Measurements from ENCODE around the gene UBE2L3.
"Not testable (repeated sequence)": the region's sequence is repeated elsewhere in the genome, so short reads cannot be mapped to it uniquely, and the experiment has no call there.

UBE2L3 gene

GRCh38 chr22:21567456-21568346, at the start of gene UBE2L3:
Gene UBE2L3 (plus strand): TSS chr22:21567714. CDS start chr22:21567745, 31 bp downstream.
- DNase-seq = peak; percentile 85 to 86

DNA sequence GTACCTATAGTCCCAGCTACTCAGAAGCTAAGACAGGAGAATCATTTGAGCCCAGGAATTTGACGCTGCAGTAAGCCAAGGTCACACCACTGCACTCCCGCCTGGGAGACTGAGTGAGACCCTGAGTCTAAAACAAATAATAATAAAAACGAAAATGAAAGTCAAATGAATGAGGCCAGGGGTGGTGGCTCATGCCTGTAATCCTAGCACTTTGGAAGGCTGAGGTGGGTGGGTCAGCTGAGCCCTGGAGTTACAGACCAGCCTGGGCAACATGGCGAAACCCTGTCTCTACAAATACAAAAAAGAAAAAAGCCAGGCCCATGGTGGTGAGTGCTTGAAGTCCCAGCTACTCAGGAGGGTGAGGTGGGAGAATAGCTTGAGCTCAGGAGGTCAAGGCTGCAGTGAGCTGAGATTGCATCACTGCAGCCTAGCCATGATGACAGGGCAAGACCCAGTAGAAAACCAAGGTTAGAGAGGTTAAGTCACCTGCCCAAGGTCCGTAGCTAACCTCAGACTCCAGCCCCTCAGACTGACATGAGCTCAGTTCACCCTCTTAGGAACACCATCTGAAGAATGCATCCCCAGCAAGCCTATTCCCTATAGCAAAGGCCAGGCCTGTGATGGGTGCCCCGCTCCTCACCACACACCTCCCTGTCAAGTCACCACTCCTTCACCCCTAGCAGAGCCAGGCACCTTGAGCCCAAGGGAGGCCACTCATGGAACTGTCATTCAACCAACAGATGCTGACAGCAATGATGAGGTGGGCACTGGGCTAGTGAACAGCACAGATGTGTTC, 40.6 kb upstream of the UBE2L3 start:
- DNase-seq = not testable (repeated sequence)

DNA sequence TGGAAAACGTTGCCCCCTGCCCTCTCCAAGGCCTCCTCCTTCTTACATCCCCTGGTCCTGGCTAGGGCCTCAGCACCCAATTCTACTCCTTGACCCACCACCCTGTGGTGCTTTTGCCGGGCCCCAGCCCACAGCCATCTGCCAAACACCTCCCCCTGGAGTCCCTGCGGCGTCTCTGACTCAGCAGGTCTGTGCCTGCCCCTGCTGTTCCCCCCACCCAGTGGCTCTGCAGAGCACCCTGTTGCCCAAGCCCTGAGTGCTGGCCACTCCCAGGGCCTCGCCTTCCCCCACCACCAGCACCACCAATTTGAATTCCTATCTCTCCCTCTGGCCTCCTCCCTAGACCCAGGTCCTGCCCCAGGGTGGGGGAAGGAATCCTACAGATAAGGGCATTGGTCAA, 36.0 kb upstream of the UBE2L3 start:
- DNase-seq = not testable (repeated sequence)

GRCh38 chr22:21532863-21533648, 34.5 kb upstream of the UBE2L3 start:
- DNase-seq = not testable (repeated sequence)

DNA sequence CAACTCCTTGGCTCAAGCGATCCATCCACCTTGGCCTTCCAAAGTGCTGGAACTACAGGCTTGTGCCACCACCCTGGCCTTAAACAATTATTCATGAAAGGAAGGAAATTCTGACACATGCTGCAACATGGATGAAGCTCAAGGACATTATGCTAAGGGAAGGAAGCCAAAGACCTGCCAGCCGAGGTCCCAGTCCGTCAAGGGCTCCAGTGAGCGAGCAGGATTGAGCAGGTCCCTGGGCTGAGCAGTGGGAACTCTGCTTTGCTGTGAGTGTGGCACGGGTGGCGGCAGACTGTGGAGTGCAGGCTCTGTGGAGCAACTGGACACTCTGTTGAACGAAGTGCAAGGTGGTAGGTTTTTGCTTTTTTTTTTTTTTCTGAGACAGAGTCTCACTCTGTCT, 27.7 kb upstream of the UBE2L3 start:
- DNase-seq = not testable (repeated sequence)

DNA sequence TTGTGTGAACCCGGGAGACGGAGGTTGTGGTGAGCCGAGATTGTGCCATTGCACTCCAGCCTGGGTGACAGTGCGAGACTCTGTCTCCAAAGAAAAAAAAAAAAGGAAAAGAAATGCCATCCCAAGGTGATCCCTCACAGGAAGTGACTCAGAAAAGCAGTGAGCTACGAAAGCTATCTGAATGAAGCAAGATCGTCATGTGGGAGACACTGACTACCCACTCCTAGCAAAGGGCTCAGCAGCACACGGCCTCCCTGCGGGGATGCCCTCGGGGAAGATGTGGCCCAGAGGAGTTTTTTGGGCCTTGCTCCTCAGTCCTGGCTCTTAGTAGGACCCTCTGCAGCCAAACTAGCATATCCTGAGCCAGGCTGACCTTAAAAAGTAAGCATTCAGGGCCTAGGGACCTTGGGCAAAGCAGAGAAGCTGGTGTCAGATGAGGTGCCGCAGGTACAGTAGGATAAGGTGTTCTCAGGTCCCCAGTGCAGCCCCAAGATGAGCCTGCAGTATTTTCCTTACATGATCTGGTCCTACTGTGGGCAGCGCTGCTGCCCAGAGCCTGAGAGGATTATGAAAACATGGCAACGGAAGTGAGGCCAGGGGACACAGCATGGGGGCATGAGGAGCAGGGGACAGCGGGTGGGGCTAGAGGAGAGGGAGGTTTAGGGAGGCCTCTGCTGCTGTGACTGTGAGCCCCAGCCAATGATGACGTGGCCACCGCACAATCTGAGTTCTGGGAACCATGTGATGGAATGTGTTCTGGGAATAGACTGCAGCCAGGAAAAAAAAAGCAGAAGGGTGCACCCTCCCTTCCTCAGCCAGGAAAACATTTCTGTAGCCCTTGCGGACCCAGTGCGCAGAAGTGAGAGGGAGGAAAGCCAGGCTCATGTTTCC, 22.8 kb upstream of the UBE2L3 start:
- not testable (repeated sequence) for DNase-seq

DNA sequence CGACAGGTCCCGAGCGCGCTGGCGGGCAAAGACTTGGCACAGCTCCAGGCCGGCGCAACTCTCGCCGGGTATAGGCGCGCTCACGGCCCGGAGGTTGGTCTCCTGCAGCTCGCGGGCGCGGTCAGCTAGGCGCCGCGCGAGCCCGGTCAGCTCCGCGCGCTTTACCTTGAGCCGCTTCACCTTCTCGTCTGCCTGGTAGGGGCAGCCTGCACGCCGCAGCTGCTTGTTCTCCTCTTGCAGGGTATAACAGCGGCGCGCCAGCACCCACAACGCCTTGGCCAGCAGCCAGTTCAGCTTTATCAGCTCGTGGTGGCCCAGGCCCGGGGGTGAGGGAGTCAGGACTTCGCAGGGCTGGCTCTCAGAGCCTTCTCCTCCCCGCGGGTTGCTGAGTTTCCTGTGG, 18.0 kb upstream of the UBE2L3 start:
- DNase-seq = not testable (repeated sequence)

GRCh38 chr22:21550008-21550677, 17.4 kb upstream of the UBE2L3 start:
- DNase-seq = not testable (repeated sequence)

DNA sequence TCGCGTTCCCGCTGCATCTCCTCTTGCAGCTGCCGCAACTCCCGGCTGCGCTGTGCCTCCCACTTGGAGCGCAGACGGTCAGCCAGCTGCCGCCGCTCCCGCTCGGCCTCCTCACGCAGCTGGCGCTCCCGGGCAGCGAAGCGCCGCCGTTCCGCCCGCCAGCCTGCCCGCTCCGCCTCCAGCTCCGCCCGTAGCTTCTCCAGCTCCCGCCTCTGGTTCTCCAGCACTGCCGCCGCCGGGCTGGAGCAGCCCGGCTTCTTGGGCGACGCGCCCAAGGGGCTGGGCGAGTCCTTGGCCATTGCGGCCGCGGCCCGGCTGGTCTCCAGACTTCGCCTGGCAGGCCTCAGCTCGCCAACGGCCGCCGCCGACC, 16.9 kb upstream of the UBE2L3 start:
- DNase-seq = not testable (repeated sequence)

GRCh38 chr22:21551361-21551760, 16.2 kb upstream of the UBE2L3 start, which contains the start of gene RIMBP3C:
Gene RIMBP3C (minus strand): TSS chr22:21551461. CDS start chr22:21550976, 485 bp downstream.
- DNase-seq = not testable (repeated sequence)

- DNase-seq = not testable (repeated sequence)
Measured at GRCh38 chr22:21559345-21560125, 8.0 kb upstream of the UBE2L3 start.

GRCh38 chr22:21560657-21561056, 6.9 kb upstream of the UBE2L3 start:
- not testable (repeated sequence) for DNase-seq

GRCh38 chr22:21563912-21564311, 3.6 kb upstream of the UBE2L3 start:
- no peak for DNase-seq

GRCh38 chr22:21564411-21564810, 3.1 kb upstream of the UBE2L3 start:
- DNase-seq = no peak

GRCh38 chr22:21568347-21569075, 997 bp downstream of the UBE2L3 start:
- peak in 1 of 2 donors; percentile 18 for DNase-seq

- DNase-seq = not testable (repeated sequence)
Measured at GRCh38 chr22:21569076-21569427, 1.5 kb downstream of the UBE2L3 start.

DNA sequence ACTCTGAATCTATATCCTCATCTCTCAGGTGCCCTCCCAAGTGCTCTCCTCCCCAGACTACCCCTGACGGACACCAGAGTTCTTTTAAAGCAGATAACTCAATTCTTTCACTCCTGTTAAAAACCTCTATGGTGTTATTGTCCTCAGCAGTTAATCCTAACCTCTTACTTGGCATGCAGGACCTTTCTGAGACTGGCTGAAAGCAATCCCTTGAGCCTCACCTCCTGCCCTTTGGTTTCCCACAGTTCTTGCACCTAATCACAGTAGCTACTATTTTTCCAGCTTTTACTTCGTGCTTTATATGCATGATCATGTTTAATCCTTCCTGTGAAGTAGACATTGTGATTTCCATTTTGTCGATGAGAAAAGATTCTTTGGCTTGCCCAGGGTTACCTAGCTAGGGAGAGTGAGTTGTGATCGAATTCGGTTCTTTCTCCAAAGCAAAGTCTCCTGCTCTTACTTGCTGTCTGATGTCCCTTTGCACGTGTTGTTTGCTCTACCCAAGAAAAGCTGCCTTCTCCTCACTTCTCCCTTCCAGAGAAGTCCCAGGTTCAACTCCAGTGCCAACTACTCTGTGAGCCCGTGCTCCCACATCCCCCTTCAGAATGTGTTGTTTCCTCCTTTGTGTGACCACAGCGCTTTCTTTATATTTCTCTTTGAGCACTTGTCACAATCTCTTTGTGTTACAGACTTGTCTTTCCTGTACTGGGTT, 2.1 kb downstream of the UBE2L3 start:
- DNase-seq = peak; percentile 13 to 23

GRCh38 chr22:21570398-21570797, 2.9 kb downstream of the UBE2L3 start:
- DNase-seq = no peak

DNA sequence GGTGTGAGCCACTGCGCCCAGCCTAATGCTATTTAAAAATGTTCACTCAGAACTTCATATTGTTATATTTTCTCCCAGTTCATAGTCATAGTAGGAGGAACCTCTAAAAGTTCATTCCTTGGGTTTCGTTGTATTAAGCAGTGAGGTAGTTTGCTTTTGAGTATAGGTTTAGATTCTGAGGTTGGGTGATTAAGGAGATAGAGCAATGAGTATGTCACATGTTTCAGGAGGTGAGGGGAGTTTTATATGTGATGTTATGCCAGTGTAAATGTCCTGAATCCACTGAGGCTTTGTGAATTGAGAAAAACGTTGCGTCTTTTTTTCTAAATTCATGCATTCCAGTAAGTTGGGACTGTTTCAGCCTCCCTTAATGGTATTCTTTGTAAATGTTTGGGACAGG, 4.2 kb downstream of the UBE2L3 start:
- no peak for DNase-seq
